ENCODE results near the gene MCC. TPM values are rescaled to one million over a fixed set of nuclear protein-coding genes. Genes with fewer than 3 reads are reported as not detected.

MCC gene
- total and polyA plus RNA-seq, 2 donors (not counting 1 experiment from before 2014, with no cell fraction given): 0.09 to 0.32 TPM

GRCh38 chr5:113192541-113192940, 295.7 kb downstream of the MCC start:
- Mint-ChIP-seq H3K9me3 (ENCODE audit: insufficient read depth) (no peaks in the 10 kb centered on the region), H3K27me3 (peaks cover 9% of the 10 kb centered on the region), H3K4me3 (no peak overlapping the region), H3K4me1 (peaks cover 7% of the 10 kb centered on the region), H3K27ac (no peak overlapping the region)
- no peak overlapping the region for H3K27ac ChIP-seq (ENCODE audit: low read length in 2 of 2)
- CTCF ChIA-PET: no interaction called here
- intact Hi-C loops (cut with micrococcal nuclease): no loop called here
- H3K79me2 ChIP-seq (ENCODE audit: control insufficient read depth, insufficient read depth, low read length): no peaks in the 10 kb centered on the region
- no peaks in the 10 kb centered on the region for H3K9me3 ChIP-seq (ENCODE audit: control extremely low read depth in 1 of 3, control insufficient read depth in 2 of 3, insufficient read depth in 1 of 3, low read length in 2 of 3)
- H3K4me1 ChIP-seq (ENCODE audit: control insufficient read depth in 2 of 2, insufficient read depth in 2 of 2, low read length in 2 of 2): no peaks in the 10 kb centered on the region
- 100% methylated on average over 1 of the region's 2 CpGs for WGBS (ENCODE audit: insufficient coverage)
- H3K9ac ChIP-seq (ENCODE audit: low read length): no peak overlapping the region
- POLR2A ChIA-PET: no interaction called here
- peaks cover 0 to 3% (median 0%) of the 10 kb centered on the region in 4 experiments for H3K27me3 ChIP-seq (replicated peaks in 1 of 4; ENCODE audit: control extremely low read depth in 1 of 4, control insufficient read depth in 3 of 4, insufficient read depth in 4 of 4, low read length in 3 of 4)
- H4K20me1 ChIP-seq (ENCODE audit: control insufficient read depth, insufficient read depth, low read length, poor library complexity, severe bottlenecking): no peaks in the 10 kb centered on the region
- H3K4me2 ChIP-seq (replicated peaks; ENCODE audit: low read depth, low read length, poor library complexity, severe bottlenecking): no peak overlapping the region
- TF ChIP-seq EZH2 (IDR thresholded peaks at IDR 0.05; ENCODE audit: borderline replicate concordance, insufficient read depth, low read depth, low read length, poor library complexity, severe bottlenecking): no peak
- no peak for TF ChIP-seq CTCF (IDR thresholded peaks at IDR 0.05)
- no peak overlapping the region for H2AFZ ChIP-seq (ENCODE audit: insufficient read depth, low read depth, low read length, poor library complexity, severe bottlenecking)
- ATAC-seq (ENCODE audit: low read depth): no peak
- no peak for DNase-seq
- H3K36me3 ChIP-seq (replicated peaks in 1 of 2; ENCODE audit: control extremely low read depth in 1 of 2, control insufficient read depth in 1 of 2, extremely low read depth in 1 of 2, insufficient read depth in 2 of 2, low read length in 1 of 2): no peaks in the 10 kb centered on the region
- H3K4me3 ChIP-seq (ENCODE audit: control extremely low read depth in 1 of 5, extremely low read depth in 1 of 5, insufficient read depth in 1 of 5, low read depth in 2 of 5, low read length in 4 of 5): no peak overlapping the region

- Histone ChIP-seq H4K20me1 (ENCODE audit: control insufficient read depth, insufficient read depth, low read length, poor library complexity, severe bottlenecking) (no peaks in the 10 kb centered on the region), H3K27me3 (replicated peaks in 1 of 4; ENCODE audit: control extremely low read depth in 1 of 4, control insufficient read depth in 3 of 4, insufficient read depth in 4 of 4, low read length in 3 of 4) (no peaks in the 10 kb centered on the region), H3K79me2 (ENCODE audit: control insufficient read depth, insufficient read depth, low read length) (no peaks in the 10 kb centered on the region), H3K36me3 (replicated peaks in 1 of 2; ENCODE audit: control extremely low read depth in 1 of 2, control insufficient read depth in 1 of 2, extremely low read depth in 1 of 2, insufficient read depth in 2 of 2, low read length in 1 of 2) (no peaks in the 10 kb centered on the region), H3K4me2 (replicated peaks; ENCODE audit: low read depth, low read length, poor library complexity, severe bottlenecking) (no peak overlapping the region), H3K9me3 (ENCODE audit: control extremely low read depth in 1 of 3, control insufficient read depth in 2 of 3, insufficient read depth in 1 of 3, low read length in 2 of 3) (no peaks in the 10 kb centered on the region), H3K9ac (ENCODE audit: low read length) (no peak overlapping the region), H3K27ac (ENCODE audit: low read length in 2 of 2) (no peak overlapping the region), H3K4me3 (ENCODE audit: control extremely low read depth in 1 of 5, extremely low read depth in 1 of 5, insufficient read depth in 1 of 5, low read depth in 2 of 5, low read length in 4 of 5) (no peak overlapping the region), H2AFZ (ENCODE audit: insufficient read depth, low read depth, low read length, poor library complexity, severe bottlenecking) (no peak overlapping the region), H3K4me1 (ENCODE audit: control insufficient read depth in 2 of 2, insufficient read depth in 2 of 2, low read length in 2 of 2) (no peaks in the 10 kb centered on the region)
- ATAC-seq (ENCODE audit: low read depth): no peak
- Mint-ChIP-seq H3K4me3 (no peak overlapping the region), H3K9me3 (ENCODE audit: insufficient read depth) (no peaks in the 10 kb centered on the region), H3K4me1 (peaks cover 7% of the 10 kb centered on the region), H3K27me3 (peaks cover 6% of the 10 kb centered on the region), H3K27ac (no peak overlapping the region)
- TF ChIP-seq CTCF (IDR thresholded peaks at IDR 0.05) (no peak), EZH2 (IDR thresholded peaks at IDR 0.05; ENCODE audit: borderline replicate concordance, insufficient read depth, low read depth, low read length, poor library complexity, severe bottlenecking) (no peak)
- DNase-seq: no peak
- 100% methylated on average over 3 of the region's 5 CpGs for WGBS (ENCODE audit: insufficient coverage)
- intact Hi-C loops (cut with micrococcal nuclease): no loop called here
- POLR2A ChIA-PET: no interaction called here
- CTCF ChIA-PET: no interaction called here
Measured at GRCh38 chr5:113190347-113190746, 297.9 kb downstream of the MCC start.

All from B cell (primary cell).